COR-L47 (cell line): ENCODE measurements around the gene DHX35.
A peak's percentile ranks its signal among the peaks of the same experiment; 100 is the strongest.

Experiments used
- DNase-seq: peaks from one replicate; lab custom pipeline; 2025; lab: John Stamatoyannopoulos, UW

DHX35 gene

GRCh38 chr20:39021748-39022147, 59.6 kb downstream of the DHX35 start:
- DNase-seq = no peak

- no peak for DNase-seq
Observed at GRCh38 chr20:39025883-39026282, 63.7 kb downstream of the DHX35 start.

GRCh38 chr20:39029364-39029763, 67.2 kb downstream of the DHX35 start:
- DNase-seq = no peak

- DNase-seq = no peak
Observed at GRCh38 chr20:39032997-39033396, 70.9 kb downstream of the DHX35 start.

- DNase-seq = no peak
Observed at GRCh38 chr20:39036011-39036410, 73.9 kb downstream of the DHX35 start.

- DNase-seq = no peak
Observed at GRCh38 chr20:39036851-39037250, 74.7 kb downstream of the DHX35 start.

- DNase-seq = no peak
Observed at GRCh38 chr20:39038047-39038446, 75.9 kb downstream of the DHX35 start.

GRCh38 chr20:39038495-39038894, 76.4 kb downstream of the DHX35 start:
- no peak for DNase-seq

GRCh38 chr20:39039261-39039660, 77.1 kb downstream of the DHX35 start:
- DNase-seq = no peak

- no peak for DNase-seq
Observed at GRCh38 chr20:39040116-39040515, 78.0 kb downstream of the DHX35 start.

- no peak for DNase-seq
Observed at GRCh38 chr20:39041067-39041466, 78.9 kb downstream of the DHX35 start.

- DNase-seq = no peak
Observed at GRCh38 chr20:39042279-39043150, 80.4 kb downstream of the DHX35 start.

- no peak for DNase-seq
Observed at GRCh38 chr20:39044501-39044900, 82.4 kb downstream of the DHX35 start.

- DNase-seq = no peak
Observed at GRCh38 chr20:39045676-39046075, 83.5 kb downstream of the DHX35 start.

GRCh38 chr20:39047417-39047985, 85.4 kb downstream of the DHX35 start:
- no peak for DNase-seq

- peak; percentile 60 for DNase-seq
Observed at GRCh38 chr20:39048000-39048696, 86.0 kb downstream of the DHX35 start.

- no peak for DNase-seq
Observed at GRCh38 chr20:39049148-39049547, 87.0 kb downstream of the DHX35 start.

GRCh38 chr20:39049684-39050554, 87.8 kb downstream of the DHX35 start:
- DNase-seq = peak; percentile 50

GRCh38 chr20:39050555-39050902, 88.4 kb downstream of the DHX35 start:
- DNase-seq = no peak

- DNase-seq = no peak
Observed at GRCh38 chr20:39052676-39053075, 90.5 kb downstream of the DHX35 start.

GRCh38 chr20:39057143-39057542, 95.0 kb downstream of the DHX35 start:
- DNase-seq = no peak

GRCh38 chr20:39057911-39058310, 95.8 kb downstream of the DHX35 start:
- DNase-seq = no peak
